GM12891 (cell line): ENCODE data around the gene CLRN1.
"Not testable (repeated sequence)": the region's sequence is repeated elsewhere in the genome, so short reads cannot be mapped to it uniquely, and the experiment has no call there.

Experiments used
- DNase-seq: peaks from one replicate; pipeline ENCODE4 v3.0.0; 2011; ENCODE audit warnings: low spot score; ENCODE audit not compliant: insufficient read length
- FAIRE-seq: peaks from 2 replicates; lab custom pipeline; 2011; peaks lifted over from hg19 to GRCh38; lab: Jason Lieb, UNC
- PAX5 ChIP-seq: IDR thresholded peaks from 2 replicates; pipeline ENCODE4 v1.6.1; 2011; ENCODE audit warnings: low read length, moderate library complexity, mild to moderate bottlenecking; ENCODE audit not compliant: insufficient read depth, severe bottlenecking
- POLR2A ChIP-seq: IDR thresholded peaks from 2 replicates; pipeline ENCODE4 v1.6.1; 2011; ENCODE audit warnings: low read depth, low read length, control low read depth
- POLR2AphosphoS5 ChIP-seq: IDR thresholded peaks from 2 replicates; pipeline ENCODE4 v1.6.1; 2011; ENCODE audit warnings: low read depth, low read length, control low read depth
- POU2F2 ChIP-seq: IDR thresholded peaks from 2 replicates; pipeline ENCODE4 v1.6.1; 2011; ENCODE audit warnings: low read depth, mild to moderate bottlenecking, control low read depth, low read length, moderate library complexity
- SPI1 ChIP-seq: IDR thresholded peaks from 2 replicates; pipeline ENCODE4 v1.6.1; 2011; ENCODE audit warnings: low read depth, low read length, control low read depth
- TAF1 ChIP-seq: IDR thresholded peaks from 2 replicates; pipeline ENCODE4 v1.6.1; 2011; ENCODE audit warnings: low read depth, low read length, control low read depth

CLRN1 gene

GRCh38 chr3:151003768-151004134 is 31.2 kb upstream of the CLRN1 start:
- no peak for DNase-seq
- FAIRE-seq, result no peak
- no peak for TF ChIP-seq TAF1
- TF ChIP-seq POLR2AphosphoS5, result no peak
- TF ChIP-seq PAX5, result no peak
- no peak for TF ChIP-seq SPI1
- TF ChIP-seq POU2F2, result no peak
- no peak for TF ChIP-seq POLR2A

GRCh38 chr3:151003029-151003767 is 30.7 kb upstream of the CLRN1 start:
- DNase-seq, result no peak
- FAIRE-seq, result no peak
- TF ChIP-seq TAF1, result no peak

- TF ChIP-seq POLR2A (no peak), TAF1 (no peak), POU2F2 (no peak), POLR2AphosphoS5 (no peak), PAX5 (no peak), SPI1 (no peak)
- FAIRE-seq (no peak), DNase-seq (no peak)
These were observed 29.8 kb upstream of the CLRN1 start for GRCh38 chr3:151002003-151002981.

- no peak for FAIRE-seq
These were observed 26.5 kb upstream of the CLRN1 start for GRCh38 chr3:150998996-150999395.

GRCh38 chr3:150996731-150997130 is 24.2 kb upstream of the CLRN1 start:
- FAIRE-seq (no peak), DNase-seq (no peak)
- TF ChIP-seq POU2F2, result no peak
- no peak for TF ChIP-seq POLR2A
- no peak for TF ChIP-seq PAX5
- TF ChIP-seq POLR2AphosphoS5, result no peak
- TF ChIP-seq SPI1, result no peak
- TF ChIP-seq TAF1, result no peak

More at GRCh38 chr3:150998996-150999395, 26.5 kb upstream of the CLRN1 start:
- TF ChIP-seq POLR2A (no peak), POLR2AphosphoS5 (no peak), SPI1 (no peak), PAX5 (no peak), TAF1 (no peak), POU2F2 (no peak)
- no peak for DNase-seq

- TF ChIP-seq POLR2A (no peak), TAF1 (no peak), POU2F2 (no peak), POLR2AphosphoS5 (no peak), SPI1 (no peak), PAX5 (no peak)
- no peak for FAIRE-seq
- DNase-seq, result no peak
These were observed 23.0 kb upstream of the CLRN1 start for GRCh38 chr3:150995510-150995909.

- no peak for TF ChIP-seq POLR2A
- TF ChIP-seq POLR2AphosphoS5, result no peak
- TF ChIP-seq PAX5, result no peak
- no peak for TF ChIP-seq POU2F2
- TF ChIP-seq SPI1, result no peak
- no peak for TF ChIP-seq TAF1
- DNase-seq (no peak), FAIRE-seq (no peak)
These were observed 16.7 kb upstream of the CLRN1 start for GRCh38 chr3:150989208-150989607.

GRCh38 chr3:150988395-150988794 is 15.9 kb upstream of the CLRN1 start:
- FAIRE-seq, DNase-seq: not testable (repeated sequence)

GRCh38 chr3:150985711-150986110 is 13.2 kb upstream of the CLRN1 start:
- no peak for TF ChIP-seq POU2F2
- no peak for TF ChIP-seq PAX5
- no peak for TF ChIP-seq POLR2AphosphoS5
- no peak for TF ChIP-seq TAF1
- TF ChIP-seq POLR2A, result no peak
- no peak for TF ChIP-seq SPI1
- FAIRE-seq, result no peak
- DNase-seq, result no peak

- TF ChIP-seq POLR2AphosphoS5 (no peak), PAX5 (no peak), SPI1 (no peak), POLR2A (no peak), TAF1 (no peak), POU2F2 (no peak)
- FAIRE-seq (no peak), DNase-seq (no peak)
These were observed 11.5 kb upstream of the CLRN1 start for GRCh38 chr3:150984066-150984465.
